SU-DHL-6 (cell line): Measurements from ENCODE around the gene CBLB.

Experiments used
- CTCF ChIP-seq: fragments of 200-600 bp; sonication (generic); IDR thresholded peaks from one replicate; pipeline ENCODE4 v1.5.1; 2017; ENCODE audit warnings: antibody characterized with exemption, mild to moderate bottlenecking, low read length, moderate library complexity; ENCODE audit not compliant: insufficient read depth, poor library complexity, severe bottlenecking
- EZH2phosphoT487 ChIP-seq: fragments of 200-600 bp; sonication (generic), shearing (Covaris generic); conservative IDR thresholded peaks from 2 replicates; pipeline ENCODE4 v1.6.1; 2018; ENCODE audit warnings: mild to moderate bottlenecking, antibody characterized with exemption, low read length, moderate library complexity, mixed read lengths

- TF ChIP-seq EZH2phosphoT487 (no peak), CTCF (no peak)
These were observed 82.6 kb downstream of the CBLB start for GRCh38 chr3:105786241-105786640.
